Small intestine (tissue), 7 donors: ENCODE data around the gene FOLR1. TPM values are rescaled to one million over a fixed set of nuclear protein-coding genes. Genes with fewer than 3 reads are reported as not detected.

Experiments
- DNase-seq, 2 donors: peaks; one replicate each; pipeline versions ENCODE4 v3.0.0 to v3.0.0-alpha.2; 2013
- FAIRE-seq: peaks from 2 replicates; lab custom pipeline; 2012; peaks lifted over from hg19 to GRCh38; lab: Jason Lieb, UNC
- H3K27ac ChIP-seq, 3 donors: one replicate each; pipeline ENCODE4 v1.5.1; 2013; ENCODE audit warnings: low read length in 2 of 3, mild to moderate bottlenecking in 2 of 3, control low read depth in 1 of 3, inconsistent platforms in 1 of 3, low read depth in 1 of 3, moderate library complexity in 1 of 3
- H3K27me3 ChIP-seq, 3 donors: one replicate each; pipeline ENCODE4 v1.6.1; 2013; ENCODE audit warnings: low read length in 3 of 3, inconsistent platforms in 1 of 3; ENCODE audit not compliant: control insufficient read depth in 3 of 3, insufficient read depth in 3 of 3
- H3K36me3 ChIP-seq, 3 donors: one replicate each; pipeline ENCODE4 v1.6.1; 2013; ENCODE audit warnings: low read length in 3 of 3, inconsistent platforms in 1 of 3, low read depth in 1 of 3, mild to moderate bottlenecking in 1 of 3, moderate library complexity in 1 of 3; ENCODE audit not compliant: control insufficient read depth in 3 of 3, insufficient read depth in 2 of 3
- H3K4me1 ChIP-seq, 3 donors: one replicate each; pipeline ENCODE4 v1.6.1; 2013; ENCODE audit warnings: low read length in 2 of 3, inconsistent platforms in 1 of 3, low read depth in 1 of 3, mild to moderate bottlenecking in 1 of 3, moderate library complexity in 1 of 3; ENCODE audit not compliant: control insufficient read depth in 3 of 3, insufficient read depth in 2 of 3
- H3K4me3 ChIP-seq, 3 donors: one replicate each; pipeline ENCODE4 v1.5.1; 2013; ENCODE audit warnings: low read length in 3 of 3, control low read depth in 1 of 3, inconsistent platforms in 1 of 3, low read depth in 1 of 3, mild to moderate bottlenecking in 1 of 3, moderate library complexity in 1 of 3
- H3K9me3 ChIP-seq, 2 donors: one replicate each; pipeline ENCODE4 v1.6.1; 2013; ENCODE audit warnings: low read depth in 1 of 2, low read length in 1 of 2; ENCODE audit not compliant: control insufficient read depth in 2 of 2, insufficient read depth in 1 of 2
- WGBS, 3 donors: extraction: QIAGEN DNeasy Blood & Tissue Kit; methylation state at CpG; one replicate each; pipeline ENCODE4 v1.1.7; 2013; 5-methylcytosine and 5-hydroxymethylcytosine counted together
- polyA plus RNA-seq, 4 donors: library from polyadenylated mRNA; stranded (reverse) in 3 of 4; unstranded in 1 of 4; fragments of 200-250 nt in 3 of 4; fragments of 120-200 nt in 1 of 4; gene quantifications; one replicate each; pipeline versions ENCODE4 v1.2.1 to v1.2.3, GENCODE V29; 2013
- donor health status: healthy with polysubstance abuse.
- donor health status: control.
- donor health status: control.
- donor health status: Bipolar disorder and iron deficiency.
- donor health status: healthy.

The FOLR1 gene
- polyA plus RNA-seq, 4 donors: 0.19 to 2.5 TPM; not detected in 2

- Histone ChIP-seq H3K4me1 (peaks cover 0 to 8% (median 0%) of the 10 kb centered on the region in 3 donors), H3K36me3 (peaks cover 13 to 97% (median 37%) of the 10 kb centered on the region in 3 donors), H3K27me3 (no peaks in the 10 kb centered on the region), H3K9me3 (no peaks in the 10 kb centered on the region), H3K4me3 (no peak overlapping the region), H3K27ac (no peak overlapping the region)
- no peak for FAIRE-seq
- no peak for DNase-seq
- WGBS, 3 donors: 91 to 96% (median 93%) methylated on average over 18 of the region's 18 CpGs
Measured at GRCh38 chr11:72232260-72233055, 40.5 kb downstream of the FOLR1 start.

- WGBS, 3 donors: 90 to 94% (median 92%) methylated on average over 13 of the region's 13 CpGs
- H3K9me3 ChIP-seq: no peaks in the 10 kb centered on the region
- no peak for FAIRE-seq
- H3K27me3 ChIP-seq: no peaks in the 10 kb centered on the region
- peaks cover 0 to 9% (median 0%) of the 10 kb centered on the region in 3 donors for H3K4me1 ChIP-seq
- DNase-seq: no peak
- no peak overlapping the region for H3K4me3 ChIP-seq
- peaks cover 15 to 97% (median 37%) of the 10 kb centered on the region in 3 donors for H3K36me3 ChIP-seq
- H3K27ac ChIP-seq: no peak overlapping the region
Measured at GRCh38 chr11:72233056-72233772, 41.3 kb downstream of the FOLR1 start.

- Histone ChIP-seq H3K27me3 (peaks cover 0 to 6% (median 0%) of the 10 kb centered on the region in 3 donors), H3K4me1 (peaks cover 0 to 15% (median 0%) of the 10 kb centered on the region in 3 donors), H3K9me3 (no peaks in the 10 kb centered on the region), H3K27ac (no peak overlapping the region), H3K36me3 (peaks cover 17 to 97% (median 35%) of the 10 kb centered on the region in 3 donors), H3K4me3 (no peak overlapping the region)
- no peak for DNase-seq
- 78 to 89% (median 85%) methylated on average over 8 of the region's 8 CpGs for WGBS, 3 donors
- FAIRE-seq: no peak
Measured at GRCh38 chr11:72233773-72234513, 42.0 kb downstream of the FOLR1 start.

- Histone ChIP-seq H3K4me1 (peaks cover 0 to 19% (median 0%) of the 10 kb centered on the region in 3 donors), H3K36me3 (peaks cover 17 to 91% (median 31%) of the 10 kb centered on the region in 3 donors), H3K27ac (no peak overlapping the region), H3K27me3 (peaks cover 0 to 12% (median 0%) of the 10 kb centered on the region in 3 donors), H3K9me3 (no peaks in the 10 kb centered on the region), H3K4me3 (no peak overlapping the region)
- 71 to 87% (median 84%) methylated on average over 3 of the region's 3 CpGs for WGBS, 3 donors
- DNase-seq (no peak), FAIRE-seq (no peak)
Measured at GRCh38 chr11:72234514-72234830, 42.5 kb downstream of the FOLR1 start.

GRCh38 chr11:72234920-72235319, 43.0 kb downstream of the FOLR1 start:
- 92 to 98% (median 98%) methylated on average over 4 of the region's 4 CpGs for WGBS, 3 donors
- peaks cover 17 to 87% (median 28%) of the 10 kb centered on the region in 3 donors for H3K36me3 ChIP-seq
- peaks cover 0 to 21% (median 0%) of the 10 kb centered on the region in 3 donors for H3K4me1 ChIP-seq
- FAIRE-seq (no peak), DNase-seq (no peak)
- no peak overlapping the region for H3K4me3 ChIP-seq
- H3K27ac ChIP-seq: no peak overlapping the region
- no peaks in the 10 kb centered on the region for H3K9me3 ChIP-seq
- peaks cover 0 to 14% (median 0%) of the 10 kb centered on the region in 3 donors for H3K27me3 ChIP-seq

GRCh38 chr11:72235351-72236057, 43.6 kb downstream of the FOLR1 start:
- Histone ChIP-seq H3K36me3 (peaks cover 17 to 81% (median 25%) of the 10 kb centered on the region in 3 donors), H3K27ac (no peak overlapping the region)
- WGBS, 3 donors: 85 to 91% (median 86%) methylated on average over 17 of the region's 17 CpGs

GRCh38 chr11:72236083-72236697, 44.2 kb downstream of the FOLR1 start:
- H3K27me3 ChIP-seq: peaks cover 0 to 26% (median 5%) of the 10 kb centered on the region in 3 donors
- peaks cover 0 to 32% (median 2%) of the 10 kb centered on the region in 3 donors for H3K4me1 ChIP-seq
- DNase-seq: no peak
- no peak for FAIRE-seq
- WGBS, 3 donors: 69 to 85% (median 85%) methylated on average over 4 of the region's 4 CpGs
- no peak overlapping the region for H3K4me3 ChIP-seq
- peaks cover 14 to 74% (median 24%) of the 10 kb centered on the region in 3 donors for H3K36me3 ChIP-seq
- no peak overlapping the region for H3K27ac ChIP-seq
- H3K9me3 ChIP-seq: no peaks in the 10 kb centered on the region

More at GRCh38 chr11:72235351-72236057, 43.6 kb downstream of the FOLR1 start:
- Histone ChIP-seq H3K4me3 (no peak overlapping the region), H3K9me3 (no peaks in the 10 kb centered on the region), H3K27me3 (peaks cover 0 to 19% (median 0%) of the 10 kb centered on the region in 3 donors), H3K4me1 (peaks cover 0 to 27% (median 2%) of the 10 kb centered on the region in 3 donors)
- no peak for DNase-seq
- FAIRE-seq: no peak
